ENCODE results near the gene LAPTM5. TPM values are rescaled to one million over a fixed set of nuclear protein-coding genes. Genes with fewer than 3 reads are reported as not detected.

Gene LAPTM5
- total RNA-seq, 1 experiment from 2014 or later = 0.10 TPM

DNA sequence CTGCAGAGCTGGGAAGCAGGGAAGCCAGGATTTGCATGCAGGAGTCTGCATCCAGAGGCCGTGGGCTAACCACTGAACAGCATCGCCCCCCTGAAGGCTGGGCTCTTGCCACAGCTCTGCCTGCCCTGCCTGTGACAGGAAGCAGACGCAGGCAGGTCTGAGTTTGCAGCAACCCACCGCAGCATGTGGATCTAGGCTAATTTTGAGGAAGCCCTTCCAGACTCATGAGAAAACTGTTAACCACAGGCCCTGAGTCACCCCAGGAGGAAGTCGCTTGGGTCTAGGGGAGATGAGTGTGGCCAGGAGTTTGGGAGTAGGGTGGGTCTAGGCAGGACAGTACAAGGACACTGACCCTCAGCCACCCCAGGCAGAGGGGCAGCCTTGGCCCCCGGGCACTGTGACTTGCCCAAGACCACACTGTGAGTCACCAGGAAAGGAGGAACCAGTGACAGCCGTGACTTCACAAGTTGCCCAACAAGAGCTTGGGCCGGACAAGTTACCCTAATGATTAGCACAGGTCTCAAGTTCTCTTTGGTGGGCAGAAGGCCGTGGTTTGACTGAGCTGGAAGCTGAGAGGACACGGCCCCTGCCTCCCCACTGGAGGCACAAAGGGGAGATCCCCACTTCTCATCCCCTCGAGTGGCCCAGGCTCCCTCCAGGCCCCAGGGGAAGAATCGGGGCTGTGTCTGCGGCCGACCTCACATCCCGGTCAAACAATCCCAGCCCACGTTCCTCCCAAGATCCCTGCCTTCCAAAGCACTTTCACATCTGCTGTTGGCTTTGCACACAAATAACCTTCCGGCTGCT, 826 bp downstream of the LAPTM5 start:
- peak; percentile 90 for DNase-seq (ENCODE audit: low spot score)

DNA sequence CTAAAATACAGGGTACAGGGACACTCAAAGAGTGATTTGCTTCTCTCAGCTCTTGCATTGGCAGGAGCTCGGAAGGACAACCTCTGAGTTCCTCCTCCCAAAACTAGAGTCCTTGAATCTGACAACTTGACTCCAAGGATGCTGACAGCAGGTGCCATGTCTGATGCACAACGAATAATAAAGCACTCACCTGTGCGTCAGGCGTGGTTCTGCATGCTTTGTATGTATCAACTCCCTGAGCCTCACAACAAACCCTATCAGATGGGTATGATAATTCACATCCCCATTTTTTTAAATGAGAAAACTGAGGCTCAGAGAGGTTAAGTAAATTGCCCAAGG, 1.4 kb downstream of the LAPTM5 start:
- no peak for DNase-seq (ENCODE audit: low spot score)

DNA sequence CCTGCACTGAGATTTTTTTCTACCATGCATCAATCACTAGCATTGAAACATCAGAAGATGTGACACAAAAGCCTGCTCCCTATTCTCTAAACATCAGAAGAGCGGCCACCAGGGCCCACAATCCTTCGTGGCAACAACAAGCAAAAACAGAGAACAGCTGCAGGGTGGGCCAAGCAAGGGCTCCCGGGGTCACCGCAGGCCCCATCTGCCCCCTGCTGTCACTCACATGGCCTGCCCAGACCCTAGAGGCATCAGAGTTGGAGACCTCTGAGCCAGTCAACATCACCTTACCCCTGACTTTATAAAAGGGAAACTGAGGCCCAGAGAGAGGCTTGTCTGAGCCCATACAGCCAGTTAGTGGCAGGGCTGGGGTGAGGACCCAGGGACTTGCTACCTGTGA, 1.8 kb downstream of the LAPTM5 start:
- DNase-seq (ENCODE audit: low spot score) = no peak

DNA sequence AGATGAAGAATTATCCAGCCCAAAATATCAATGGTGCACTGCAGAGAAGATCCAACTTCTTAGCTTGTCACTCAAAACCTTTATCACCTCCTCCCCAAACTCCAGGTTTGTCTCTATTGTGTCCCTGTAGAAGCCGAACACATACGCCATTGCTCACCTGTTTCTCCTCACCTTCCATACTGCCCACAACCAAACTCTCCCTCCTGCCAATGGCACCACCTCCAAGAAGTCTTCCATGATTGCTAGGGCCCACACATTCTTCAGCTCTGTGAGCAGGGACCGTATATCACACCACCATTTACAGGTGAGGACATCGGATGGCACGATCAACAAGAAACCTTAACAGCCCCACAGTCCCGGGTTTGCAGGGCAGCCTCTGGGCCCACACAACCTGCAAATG, 2.2 kb downstream of the LAPTM5 start:
- DNase-seq (ENCODE audit: low spot score) = no peak

DNA sequence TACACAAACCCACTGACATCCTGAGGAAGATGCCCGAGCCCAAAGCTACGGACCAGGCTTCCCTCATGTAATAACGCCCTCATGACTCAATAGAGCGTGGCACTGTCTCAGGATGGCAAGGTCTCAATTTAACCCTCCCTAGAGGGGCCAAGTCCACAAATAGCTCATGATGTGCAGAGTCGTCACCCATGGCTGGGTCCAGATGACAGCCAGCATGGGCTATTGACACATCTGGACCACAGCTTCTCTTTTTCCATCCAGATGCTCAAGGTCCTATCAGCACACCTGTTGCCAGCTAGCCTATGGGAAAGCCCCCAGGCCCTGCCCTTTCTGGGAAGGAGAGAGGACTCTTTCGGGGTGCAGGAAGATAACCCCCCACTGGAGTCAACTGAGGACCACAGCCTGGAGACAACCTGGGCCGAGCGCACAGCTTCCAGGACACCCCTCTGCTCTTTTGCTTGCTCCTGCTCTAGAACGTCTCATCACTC, 2.8 kb downstream of the LAPTM5 start:
- DNase-seq (ENCODE audit: low spot score) = no peak

DNA sequence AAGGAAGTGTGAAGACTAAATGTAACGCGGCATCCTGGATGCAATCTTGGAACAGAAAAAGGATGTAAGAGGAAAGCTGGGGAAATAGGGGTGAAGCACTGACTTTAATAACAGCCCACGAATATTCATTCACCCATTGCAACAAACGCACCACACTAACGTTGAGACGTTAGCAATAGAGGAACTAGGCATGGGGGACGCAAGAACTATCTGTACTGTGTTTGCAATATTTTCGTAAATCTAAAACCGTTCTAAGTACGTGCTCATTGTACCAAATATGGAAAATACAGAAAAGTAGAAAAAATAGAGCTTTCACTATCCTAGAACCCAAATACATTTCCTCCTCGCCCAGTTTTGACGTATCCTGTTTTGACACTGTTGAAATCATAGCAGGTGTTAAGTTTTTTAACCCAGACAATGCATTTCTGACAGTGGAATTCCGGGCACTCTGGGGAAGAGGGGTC, 3.9 kb downstream of the LAPTM5 start:
- DNase-seq (ENCODE audit: low spot score) = no peak

DNA sequence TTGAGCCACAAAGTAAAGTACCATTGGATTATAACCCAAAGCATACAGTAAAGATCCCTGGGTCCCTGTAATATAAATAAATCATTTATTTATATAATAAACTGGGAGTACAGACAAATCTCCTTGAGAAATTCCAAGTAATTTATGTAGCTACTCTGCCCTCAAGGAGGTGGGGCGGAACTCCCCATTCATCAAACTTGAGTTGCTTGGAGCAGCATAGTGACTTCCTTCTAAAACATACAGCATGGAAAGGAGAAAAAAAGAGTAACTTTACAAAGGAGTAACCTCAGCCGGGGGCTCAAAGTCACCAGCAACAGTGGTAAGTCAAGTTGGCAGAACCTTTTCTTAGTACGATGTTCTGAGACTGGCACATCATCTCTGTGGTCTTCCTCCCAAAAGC, 4.5 kb downstream of the LAPTM5 start:
- no peak for DNase-seq (ENCODE audit: low spot score)

DNA sequence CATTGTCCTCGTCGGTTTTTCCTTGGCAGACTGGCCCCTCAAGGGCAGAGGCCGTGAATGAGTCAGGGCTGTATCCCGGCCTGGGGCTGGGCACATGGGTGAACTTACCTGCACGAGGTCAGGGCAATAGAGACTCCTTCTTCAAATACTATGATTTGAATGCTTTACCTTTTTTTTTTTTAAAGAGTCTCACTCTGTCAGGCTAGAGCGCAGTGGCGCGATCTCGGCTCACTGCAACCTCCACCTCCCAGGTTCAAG, 5.0 kb downstream of the LAPTM5 start:
- no peak for DNase-seq (ENCODE audit: low spot score)

DNA sequence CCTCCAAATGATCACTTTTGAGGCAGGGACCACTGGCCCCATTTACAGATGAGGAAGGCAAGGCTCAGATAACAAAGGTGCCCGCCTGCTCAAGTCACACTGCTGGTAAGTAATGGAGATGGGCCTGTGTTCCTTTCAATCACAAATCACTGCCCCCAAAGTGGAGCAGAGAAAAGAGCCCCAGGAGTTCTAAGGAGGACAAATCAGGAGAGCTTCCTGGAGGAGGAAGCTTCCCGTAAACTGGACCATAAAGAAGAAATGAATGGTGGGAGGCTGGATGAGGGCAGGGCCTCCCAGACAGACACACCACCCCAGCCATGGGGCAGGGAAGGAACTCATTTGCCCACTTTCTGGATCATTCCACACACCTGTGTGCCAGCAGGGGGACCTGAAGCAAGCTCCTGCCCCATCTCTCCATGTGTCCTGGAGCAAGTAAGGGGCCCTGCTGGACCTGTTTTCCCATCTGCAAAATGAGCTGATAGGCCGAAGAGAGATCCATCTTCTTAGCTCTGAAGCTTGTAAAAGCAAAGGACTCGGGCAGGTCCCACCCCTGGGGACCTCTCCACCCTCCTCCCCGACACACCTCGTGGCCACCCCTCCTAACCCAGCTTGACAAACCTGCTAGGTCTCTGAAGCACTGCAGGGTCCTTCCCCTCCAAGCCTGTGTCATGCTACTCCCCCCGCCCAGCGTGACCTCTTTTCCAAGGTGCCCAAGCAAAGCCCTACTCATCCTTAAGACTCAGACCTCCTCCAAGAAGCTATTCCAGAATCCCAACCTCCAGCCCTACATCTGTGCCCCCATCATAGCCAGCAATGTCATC, 5.5 kb downstream of the LAPTM5 start:
- DNase-seq (ENCODE audit: low spot score) = no peak

DNA sequence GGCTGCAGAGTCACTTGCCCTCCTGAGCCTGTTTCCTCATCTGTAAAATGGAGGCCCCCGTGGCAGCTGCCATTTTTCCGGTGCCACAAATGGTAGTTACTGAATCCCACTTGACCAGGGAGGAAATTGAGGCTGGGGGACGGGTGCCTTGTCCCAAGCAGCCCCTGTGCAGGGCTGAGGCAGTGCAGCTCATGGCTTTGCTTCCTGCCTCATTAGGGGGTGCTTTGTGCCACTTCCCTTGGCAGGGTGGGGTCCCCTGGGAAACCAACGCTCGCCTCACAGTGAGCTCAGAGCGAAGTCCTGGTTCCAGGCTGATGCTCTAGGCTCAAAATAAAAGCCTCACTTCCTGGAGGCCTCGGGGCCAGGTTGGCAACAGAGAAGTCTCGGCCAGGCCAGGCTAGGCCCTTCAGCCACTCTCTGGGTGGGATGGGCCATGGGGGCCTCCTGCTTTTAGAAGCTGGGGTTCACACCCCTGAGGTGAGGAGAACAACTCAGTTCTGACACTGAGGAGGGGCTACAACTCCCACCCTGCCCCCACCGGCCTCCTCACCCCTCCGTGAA, 6.8 kb downstream of the LAPTM5 start:
- DNase-seq (ENCODE audit: low spot score) = no peak

DNA sequence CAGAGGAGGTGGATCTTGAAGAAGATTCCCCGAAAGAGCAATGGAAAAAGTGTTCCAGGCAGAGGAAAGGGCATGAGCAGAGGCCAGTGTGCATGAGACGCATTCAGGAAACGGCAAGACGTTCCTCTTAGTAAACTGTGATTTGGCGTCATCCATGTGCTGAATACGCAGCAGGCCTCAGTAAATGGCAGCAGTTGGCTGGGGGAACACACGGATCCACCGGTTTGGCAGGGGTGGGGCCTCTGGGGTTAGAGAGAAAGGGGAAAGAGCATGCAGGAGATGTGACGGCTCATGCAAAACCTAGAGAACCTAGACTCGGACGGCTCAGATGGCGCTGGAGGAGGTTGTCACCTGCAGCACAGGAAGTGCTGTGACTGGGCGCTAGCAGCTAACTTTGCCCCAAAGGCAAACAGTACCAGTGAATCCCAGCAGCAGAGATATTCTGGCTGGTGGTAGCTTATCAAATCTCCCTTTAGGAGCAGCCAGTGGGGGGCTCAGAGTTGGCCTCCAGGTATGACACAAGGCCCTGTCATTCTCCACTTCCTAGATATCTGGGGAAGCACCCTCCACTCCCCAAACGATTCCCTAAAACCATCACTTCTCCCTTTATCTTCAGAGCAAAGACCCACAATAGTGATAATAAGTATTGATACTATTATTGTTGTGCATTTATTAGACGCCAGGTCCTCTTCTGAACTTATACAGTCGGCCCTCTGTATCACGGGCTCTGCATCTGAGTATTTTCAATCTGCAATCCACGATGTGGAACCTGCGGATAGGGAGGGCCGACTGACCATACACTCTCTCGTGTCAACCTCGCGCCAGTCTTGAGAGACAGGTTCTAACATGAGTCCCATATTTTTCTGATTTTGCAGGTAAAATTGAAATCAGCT, 7.6 kb downstream of the LAPTM5 start:
- no peak for DNase-seq (ENCODE audit: low spot score)

DNA sequence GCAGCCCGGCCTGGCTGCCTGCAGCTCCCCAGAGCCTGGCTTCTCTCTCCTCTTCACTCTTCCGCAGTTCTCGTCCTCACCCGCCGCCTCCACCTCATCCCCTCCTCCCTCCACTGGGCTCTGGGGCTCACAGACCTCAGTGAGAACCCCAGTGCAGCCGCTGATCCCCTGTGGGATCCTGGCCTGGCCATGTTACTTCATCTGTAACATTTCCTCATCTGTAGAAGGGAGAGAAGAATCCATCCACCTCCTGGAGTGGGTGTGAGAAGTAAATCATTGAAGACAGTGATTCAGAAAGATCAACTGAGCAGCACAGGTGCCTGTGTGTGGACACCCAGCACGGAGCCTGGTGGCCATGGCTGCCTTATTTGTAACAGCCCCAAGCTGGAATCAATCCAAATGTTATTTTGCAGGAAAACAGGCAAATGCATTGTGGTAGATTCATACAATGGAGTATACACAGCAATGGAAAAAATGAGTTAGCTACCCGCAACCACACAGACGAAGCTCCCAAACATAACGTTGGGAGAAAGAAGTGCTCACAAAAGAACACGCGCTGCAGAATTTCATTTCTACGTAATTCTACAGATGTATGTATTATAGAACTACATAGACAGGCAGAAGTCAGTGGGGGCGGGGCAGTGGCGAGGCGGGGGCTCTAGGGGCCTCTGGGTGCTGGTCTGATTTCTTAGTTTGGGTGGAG, 8.7 kb downstream of the LAPTM5 start:
- no peak for DNase-seq (ENCODE audit: low spot score)

DNA sequence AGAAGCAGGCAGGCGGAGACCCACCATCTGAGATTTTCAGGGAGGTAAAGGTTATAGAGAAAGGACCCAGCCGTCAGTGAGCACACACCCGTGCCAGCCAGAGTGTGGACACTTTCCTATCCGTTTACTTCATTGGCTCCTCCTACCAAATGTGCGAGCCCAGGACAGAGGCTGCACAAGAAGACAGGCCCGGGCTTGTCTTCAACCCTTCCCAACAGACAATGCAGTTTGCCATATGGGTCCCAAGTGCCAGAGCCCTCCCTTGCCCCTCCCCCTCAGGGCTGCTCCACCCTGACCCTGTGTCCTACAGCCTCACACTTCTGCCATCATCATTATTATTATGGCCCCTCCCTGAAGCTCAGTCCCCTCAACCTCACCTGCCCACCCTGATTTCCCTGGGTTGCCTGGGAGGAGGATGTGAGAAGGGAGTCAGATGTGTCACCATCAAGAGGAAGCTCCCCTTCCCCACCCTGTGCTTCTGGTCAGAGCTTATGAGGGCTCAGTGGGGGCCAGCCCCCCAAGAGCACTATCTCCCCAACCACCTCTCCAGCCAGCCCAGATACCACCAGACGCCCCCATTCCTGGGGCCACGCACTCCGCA, 9.4 kb downstream of the LAPTM5 start:
- DNase-seq (ENCODE audit: low spot score) = no peak

DNA sequence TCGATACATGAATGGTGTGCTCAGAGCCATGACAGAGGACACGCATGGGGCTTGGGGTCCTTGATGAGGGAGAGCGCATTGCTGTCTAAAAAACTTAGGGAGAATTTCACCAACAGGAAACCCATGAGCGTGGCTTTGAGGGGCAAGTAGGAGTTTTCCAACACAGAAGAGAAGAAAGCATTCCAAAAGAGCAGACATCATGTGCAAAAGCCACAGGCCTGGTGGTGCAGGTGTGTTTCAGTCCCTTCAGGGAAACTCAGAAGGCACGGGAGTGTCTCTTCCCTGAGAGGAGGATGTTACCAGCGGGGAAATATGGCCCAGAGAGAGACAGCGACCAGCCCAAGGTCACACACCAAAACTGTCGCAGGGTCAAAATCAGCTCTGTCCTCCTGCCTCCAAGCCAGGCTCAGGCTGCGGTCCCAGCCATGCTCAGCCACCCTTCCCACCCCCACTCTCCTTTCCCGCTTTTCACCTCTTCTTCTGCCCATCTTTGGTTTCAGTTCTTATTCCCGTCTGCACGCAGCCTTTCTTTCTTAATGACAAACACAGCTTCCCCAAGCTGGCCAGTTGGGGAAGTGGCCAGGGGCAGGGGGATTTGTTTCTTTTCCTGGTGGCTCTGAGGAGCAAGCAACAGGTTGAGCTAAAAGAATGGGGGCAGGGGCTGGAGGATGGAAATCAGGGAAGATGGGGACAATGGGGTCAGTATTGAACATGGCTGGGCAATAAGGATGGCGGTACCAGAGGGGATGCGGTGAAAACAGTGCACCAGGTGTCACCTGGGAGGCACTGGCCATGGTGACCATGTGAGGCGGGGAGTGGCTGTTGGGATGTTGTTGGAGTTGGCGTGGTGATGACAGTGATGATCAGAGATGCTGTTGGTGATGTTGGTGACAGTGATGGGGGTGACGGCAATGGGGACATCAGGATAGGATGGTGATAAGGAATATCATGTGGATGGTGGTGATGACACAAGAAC, 10.3 kb downstream of the LAPTM5 start:
- no peak for DNase-seq (ENCODE audit: low spot score)

DNA sequence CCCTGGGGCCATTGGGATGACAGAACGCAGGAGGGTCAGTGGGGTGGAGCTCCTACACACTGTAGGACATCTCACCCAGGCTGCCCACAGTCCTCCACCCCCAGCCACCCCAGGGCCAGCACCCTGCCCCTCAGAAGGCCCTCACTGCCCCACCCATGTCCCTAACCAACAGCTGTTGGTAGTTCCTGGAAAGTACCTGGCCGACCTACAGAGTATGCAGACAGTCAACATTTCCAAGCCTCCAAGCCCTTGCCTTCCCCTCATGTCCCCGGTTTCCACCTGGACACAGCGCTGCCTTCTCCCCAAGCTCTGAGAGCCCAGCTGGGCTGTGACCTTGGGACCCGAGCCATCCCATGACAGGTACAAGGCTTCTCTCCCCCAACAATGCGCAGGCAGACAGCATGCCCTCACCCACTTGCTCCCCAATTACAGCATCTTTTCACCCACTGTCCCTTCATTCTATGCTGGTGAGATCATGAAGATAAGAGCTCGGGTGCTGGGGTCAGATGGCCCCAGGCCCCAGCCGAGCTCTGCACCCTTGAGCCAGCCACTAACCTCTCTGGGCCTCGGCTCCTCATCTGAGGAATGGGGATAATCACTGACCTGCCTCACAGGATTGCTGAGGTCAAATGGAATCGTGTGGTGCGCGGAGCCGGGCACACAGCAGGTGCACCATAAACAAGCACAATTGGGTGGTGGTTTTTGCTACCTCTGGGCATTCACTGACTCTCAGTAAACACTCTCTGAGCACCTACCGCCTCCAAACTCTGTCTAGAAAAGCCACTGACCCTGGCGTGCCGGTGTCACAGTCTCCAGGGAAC, 11.2 kb downstream of the LAPTM5 start:
- DNase-seq (ENCODE audit: low spot score) = no peak

DNA sequence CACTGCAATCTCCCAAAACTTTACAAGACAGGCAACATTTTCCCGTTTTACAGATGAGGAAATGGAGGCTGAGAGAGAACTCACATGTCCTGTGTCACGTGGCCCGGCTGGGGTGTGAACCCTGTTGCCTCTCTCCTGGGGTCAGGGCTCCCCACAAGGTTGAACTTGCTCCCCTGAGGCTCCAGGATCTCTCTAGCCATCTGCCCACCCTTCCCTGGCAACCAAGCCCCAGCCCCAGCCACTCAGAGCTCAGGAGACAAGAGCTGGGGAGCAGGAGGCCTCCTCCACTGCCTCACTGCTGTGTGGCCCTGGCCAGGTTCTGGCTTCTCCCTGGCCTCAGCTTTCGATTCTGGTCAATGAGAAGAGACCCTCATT, 11.8 kb downstream of the LAPTM5 start:
- DNase-seq (ENCODE audit: low spot score) = no peak

DNA sequence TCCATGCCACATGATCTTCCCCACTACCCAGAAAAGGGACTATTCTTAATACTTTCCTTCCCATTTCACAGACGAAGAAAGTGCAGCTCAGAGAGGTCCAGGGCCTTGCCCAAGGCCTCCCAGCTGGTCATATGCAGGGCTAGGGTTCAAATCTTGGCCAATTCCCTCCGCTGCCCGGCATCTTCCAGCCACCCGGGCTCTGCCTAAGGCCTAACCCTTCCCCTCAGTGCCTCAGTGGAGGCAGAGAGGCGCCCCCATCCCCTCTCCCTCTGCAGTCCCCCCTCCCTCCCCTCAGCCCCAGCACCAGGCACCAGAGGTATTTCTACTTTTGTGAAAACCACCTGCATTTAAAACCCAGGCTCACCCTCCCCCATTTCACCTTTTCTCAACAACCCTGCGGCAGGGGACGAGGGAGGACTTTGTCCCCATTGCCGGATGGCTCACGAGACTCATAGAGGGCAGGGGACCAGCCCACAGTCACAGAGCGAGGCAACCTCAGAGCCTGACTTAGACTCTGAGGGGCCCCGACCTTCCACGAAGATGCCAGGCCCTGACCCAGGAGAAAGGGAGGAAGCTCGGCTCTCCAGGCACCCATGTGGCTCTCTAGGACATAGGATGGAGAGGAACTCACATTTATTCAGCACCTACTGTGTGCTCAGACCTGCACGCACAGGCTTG, 12.3 kb downstream of the LAPTM5 start:
- DNase-seq (ENCODE audit: low spot score) = no peak

DNA sequence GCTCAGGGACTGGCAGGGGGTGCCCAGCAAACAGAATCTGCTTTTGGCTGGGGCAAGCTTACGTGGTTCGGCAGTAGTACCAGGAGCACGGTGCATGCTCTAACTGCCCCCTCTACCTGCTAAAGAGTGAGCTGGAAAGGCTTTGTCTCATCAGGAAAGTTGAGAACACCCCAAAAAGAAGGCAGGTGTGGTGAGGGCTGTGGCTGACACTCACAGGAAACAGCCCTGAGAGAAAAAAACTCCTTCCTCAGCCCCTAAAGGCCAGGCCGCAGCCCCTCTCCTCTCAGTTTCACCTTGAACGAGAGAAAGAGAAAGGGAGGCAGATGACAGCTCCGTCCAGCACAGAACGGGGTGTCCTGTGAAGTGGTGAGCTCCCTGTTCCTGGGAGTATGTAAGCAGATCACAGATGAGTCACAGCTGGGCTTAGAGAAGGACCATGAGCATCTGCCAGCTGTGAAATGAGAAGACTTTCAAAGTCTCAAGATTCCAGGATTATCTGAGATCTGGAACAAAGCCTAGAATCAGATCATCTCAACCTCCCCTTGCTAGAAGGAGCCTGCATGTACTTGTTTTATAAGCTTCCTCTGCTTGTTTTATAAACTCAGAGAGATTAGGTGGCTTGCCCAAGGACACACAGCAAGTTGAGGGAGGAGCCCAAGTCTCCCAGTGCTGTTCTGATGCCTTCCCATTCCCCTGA, 13.4 kb downstream of the LAPTM5 start:
- no peak for DNase-seq (ENCODE audit: low spot score)
